HepG2 (cell line): ENCODE measurements around the gene IL1RAPL1. TPM values are rescaled to one million over a fixed set of nuclear protein-coding genes. Genes with fewer than 3 reads are reported as not detected.

Source experiments
- ATAC-seq: fragments of 200-7000 bp; cut with Tn5 transposase; 3 replicates; pipeline ENCODE4 v1.9.1; 2020; ENCODE audit warnings: mild to moderate bottlenecking, moderate library complexity
- BruUV-seq: library from RNA; stranded (reverse); fragments of 400-500 nt; replicated peaks from 2 replicates; lab custom pipeline; 2021; lab: Mats Ljungman, UMichigan
- CTCF ChIA-PET: fragments of 300-600 bp; formaldehyde crosslinking; extraction: SDS; loops from one replicate; lab custom pipeline; 2021; ENCODE audit warnings: low total read pairs, inconsistent platforms, low intra/inter-chr PET ratio; lab: Yijun Ruan, JAX
- POLR2A ChIA-PET: fragments of 350-600 bp; sonication (Branson Sonifier 250); formaldehyde crosslinking; loops from one replicate; lab custom pipeline; 2020; ENCODE audit warnings: antibody characterized with exemption, inconsistent platforms; lab: Yijun Ruan, JAX
- DNase-seq: peaks from one replicate; pipeline ENCODE4 v3.0.0-alpha.2; 2015; ENCODE audit warnings: low spot score
- FAIRE-seq: peaks from 3 replicates; lab custom pipeline; 2011; peaks lifted over from hg19 to GRCh38; lab: Jason Lieb, UNC
- H2AFZ ChIP-seq: one replicate; pipeline ENCODE4 v1.6.1; 2011; ENCODE audit warnings: low read length, inconsistent platforms
- H3K27ac ChIP-seq: fragments of 300-600 bp; 3 replicates; pipeline ENCODE4 v1.8.0; 2011; ENCODE audit warnings: mixed run types, mild to moderate bottlenecking, mixed read lengths, low read length, inconsistent platforms; ENCODE audit not compliant: insufficient read depth; ENCODE audit errors: extremely low read length
- H3K27me3 ChIP-seq, 2 experiments: fragments of 200-600 bp in 1 of 2; 2 replicates in 1 of 2; 3 replicates in 1 of 2; pipeline versions ENCODE4 v1.6.0 to v1.8.0; 2011; ENCODE audit warnings: low read length in 2 of 2, mild to moderate bottlenecking in 2 of 2, moderate library complexity in 2 of 2, inconsistent platforms in 1 of 2; ENCODE audit not compliant: insufficient read depth in 2 of 2, control insufficient read depth in 1 of 2
- H3K36me3 ChIP-seq, 2 experiments: fragments of 200-600 bp in 1 of 2; replicated peaks in 1 of 2; 2 replicates in 1 of 2; 3 replicates in 1 of 2; pipeline versions ENCODE4 v1.5.1 to v1.8.0; 2011; ENCODE audit warnings: low read length in 2 of 2, inconsistent platforms in 1 of 2; ENCODE audit not compliant: insufficient read depth in 2 of 2, control insufficient read depth in 1 of 2
- H3K4me1 ChIP-seq: 2 replicates; pipeline ENCODE4 v1.5.1; 2012; ENCODE audit warnings: low read length, inconsistent platforms; ENCODE audit not compliant: insufficient read depth
- H3K4me2 ChIP-seq: 2 replicates; pipeline ENCODE4 v1.6.0; 2011; ENCODE audit warnings: low read depth, low read length, inconsistent platforms
- H3K4me3 ChIP-seq, 3 experiments: fragments of 200-600 bp in 1 of 3; sonication (generic), shearing (Covaris generic) in 1 of 3; replicated peaks in 1 of 3; 2 replicates each; pipeline ENCODE4 v1.5.1; 2011 to 2016; ENCODE audit warnings: low read length in 3 of 3, inconsistent platforms in 2 of 3, low read depth in 2 of 3, mild to moderate bottlenecking in 2 of 3, control low read depth in 1 of 3, mixed read lengths in 1 of 3; ENCODE audit not compliant: insufficient read depth in 1 of 3
- H3K79me2 ChIP-seq: one replicate; pipeline ENCODE4 v1.6.1; 2011; ENCODE audit warnings: low read length, inconsistent platforms; ENCODE audit not compliant: insufficient read depth
- H3K9ac ChIP-seq: 2 replicates; pipeline ENCODE4 v1.6.0; 2011; ENCODE audit warnings: mild to moderate bottlenecking, low read depth, low read length, inconsistent platforms; ENCODE audit not compliant: insufficient read depth
- H3K9me3 ChIP-seq: 2 replicates; pipeline ENCODE4 v1.5.1; 2012; ENCODE audit warnings: mild to moderate bottlenecking, low read length
- H4K20me1 ChIP-seq: 2 replicates; pipeline ENCODE4 v1.6.0; 2011; ENCODE audit warnings: inconsistent platforms, mild to moderate bottlenecking, low read length, moderate library complexity; ENCODE audit not compliant: insufficient read depth
- CENPX ChIP-seq: sonication (generic); formaldehyde crosslinking; IDR thresholded peaks from 2 replicates; pipeline ENCODE4 v1.9.0; 2021; ENCODE audit warnings: mild to moderate bottlenecking, missing genetic modification reagents, moderate library complexity
- ETV6 ChIP-seq: sonication (generic); formaldehyde crosslinking; conservative IDR thresholded peaks from 2 replicates; pipeline ENCODE4 v1.4.0; 2020; ENCODE audit warnings: missing genetic modification reagents
- MAFF ChIP-seq: IDR thresholded peaks from 2 replicates; pipeline ENCODE4 v1.6.1; 2011; ENCODE audit warnings: low read depth, low read length, improper control_type of control experiment
- MAFK ChIP-seq, 2 experiments: IDR thresholded peaks in 1 of 2; conservative IDR thresholded peaks in 1 of 2; 2 replicates each; pipeline ENCODE4 v1.6.1; 2011; ENCODE audit warnings: improper control_type of control experiment in 2 of 2, low read length in 2 of 2
- SSRP1 ChIP-seq: IDR thresholded peaks from 2 replicates; pipeline ENCODE4 v1.6.1; 2016; ENCODE audit warnings: control low read depth
- ZBTB3 ChIP-seq: sonication (generic); formaldehyde crosslinking; IDR thresholded peaks from 2 replicates; pipeline ENCODE4 v1.4.0; 2020; ENCODE audit warnings: low read depth, mild to moderate bottlenecking, moderate library complexity, missing genetic modification reagents, borderline replicate concordance
- ZMYM3 ChIP-seq: sonication (generic); formaldehyde crosslinking; IDR thresholded peaks from 2 replicates; pipeline ENCODE4 v1.5.1; 2020; ENCODE audit warnings: mild to moderate bottlenecking, missing genetic modification reagents
- ZNF615 ChIP-seq: sonication (generic); formaldehyde crosslinking; IDR thresholded peaks from 2 replicates; pipeline ENCODE4 v1.5.0; 2020; ENCODE audit warnings: mild to moderate bottlenecking, missing genetic modification reagents, borderline replicate concordance
- ZNF891 ChIP-seq: sonication (generic); formaldehyde crosslinking; IDR thresholded peaks from 2 replicates; pipeline ENCODE4 v1.5.0; 2020; ENCODE audit warnings: mild to moderate bottlenecking, missing genetic modification reagents
- WGBS: methylation state at CpG from one replicate; pipeline ENCODE4 v1.1.6; 2017; ENCODE audit warnings: low lambda C conversion rate; 5-methylcytosine and 5-hydroxymethylcytosine counted together
- in situ Hi-C: cut with HindIII; loops from 2 replicates; pipeline ENCODE4 v1.10.0; 2017; ENCODE audit warnings: low pct_unique_long_range_greater_than_20kb; ENCODE audit not compliant: extremely low pct_ligation_motif_present
- intact Hi-C: fragments of 100-400 bp; cut with micrococcal nuclease; formaldehyde crosslinking; loops from one replicate; pipeline ENCODE4 v1.10.0; 2022; ENCODE audit not compliant: unreplicated experiment
- polyA plus RNA-seq, 8 experiments: library from polyadenylated mRNA; depleted of rRNA in 3 of 8; stranded (reverse) in 7 of 8; unstranded in 1 of 8; fragments of >200 nt; fragmentation: Illumina TruSeq in 4 of 8; extraction: Trizol in 4 of 8; gene quantifications; 2 replicates each; pipeline versions ENCODE4 v1.2.1 to v1.2.3, GENCODE V29; 2011 to 2016; ENCODE audit warnings: low read depth in 4 of 8, missing spikeins in 1 of 8, mixed read lengths in 1 of 8; ENCODE audit not compliant: insufficient read depth in 1 of 8
- total RNA-seq, 5 experiments: library from RNA; depleted of rRNA; stranded (reverse); fragments of >200 nt; fragmentation: Illumina TruSeq; extraction: Trizol; gene quantifications; 2 replicates each; pipeline ENCODE4 v1.2.3, GENCODE V29; 2016; ENCODE audit warnings: low read depth in 1 of 5

Gene IL1RAPL1
- total and polyA plus RNA-seq, 2 of the 13 experiments (the other 11 are each of a cell fraction or from before 2014, with no cell fraction given), result 0.04 TPM; not detected in 1

- H3K27ac ChIP-seq, result no peak overlapping the region
- ATAC-seq (no peak), FAIRE-seq (no peak), DNase-seq (no peak)
- H3K4me2 ChIP-seq, result no peak overlapping the region
- H3K36me3 ChIP-seq, result no peaks in the 10 kb centered on the region
- H2AFZ ChIP-seq, result no peak overlapping the region
- no peak for TF ChIP-seq SSRP1
- 0 out of 4 replicates have a peak, but pooled peaks of 1 of the 2 experiments have one; percentile 39 for TF ChIP-seq MAFK (conservative IDR thresholded peaks at IDR 0.05 in 1 of 2, IDR thresholded peaks at IDR 0.05 in 1 of 2; ENCODE audit: low read length in 2 of 2)
- intact Hi-C loops (no loop called here), in situ Hi-C loops (no loop called here)
- H3K4me1 ChIP-seq, result no peaks in the 10 kb centered on the region
- CTCF ChIA-PET, result no interaction called here
- no TSS peak for BruUV-seq
- H3K9ac ChIP-seq, result no peak overlapping the region
- H3K79me2 ChIP-seq, result no peaks in the 10 kb centered on the region
- WGBS, result 27% methylated on average over 3 of the region's 4 CpGs
- no peaks in the 10 kb centered on the region for H4K20me1 ChIP-seq
- H3K9me3 ChIP-seq, result no peaks in the 10 kb centered on the region
- POLR2A ChIA-PET, result no interaction called here
- no peak overlapping the region for H3K4me3 ChIP-seq
- no peaks in the 10 kb centered on the region for H3K27me3 ChIP-seq
Measured at GRCh38 chrX:28668957-28669356, 81.7 kb downstream of the IL1RAPL1 start.

DNA sequence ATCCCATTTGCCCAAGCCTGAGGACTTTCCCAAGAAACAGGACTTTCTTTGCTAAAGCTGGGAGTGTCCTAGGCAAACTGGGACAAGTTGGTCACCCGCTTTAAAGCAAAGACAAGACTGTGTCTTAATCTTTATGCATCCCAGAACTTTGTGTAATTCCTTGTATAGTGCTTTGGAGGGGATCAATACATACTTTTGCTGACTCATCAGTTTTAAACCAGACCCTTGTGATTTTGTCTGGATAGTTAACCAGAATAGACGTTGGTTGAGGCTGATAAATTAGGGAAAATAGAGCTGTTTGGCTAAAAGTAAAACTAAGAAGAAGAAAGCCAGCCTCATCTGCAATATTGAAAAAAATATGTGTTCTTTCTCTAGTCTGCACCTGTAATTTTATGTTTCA, 82.8 kb downstream of the IL1RAPL1 start:
- no peak overlapping the region for H3K27ac ChIP-seq
- H3K9me3 ChIP-seq, result no peaks in the 10 kb centered on the region
- H3K9ac ChIP-seq, result no peak overlapping the region
- no peaks in the 10 kb centered on the region for H3K79me2 ChIP-seq
- WGBS, result 0% methylated on average over 1 of the region's 2 CpGs
- no peaks in the 10 kb centered on the region for H3K4me1 ChIP-seq
- H3K4me3 ChIP-seq, result no peak overlapping the region
- FAIRE-seq (no peak), ATAC-seq (no peak), DNase-seq (no peak)
- no peak overlapping the region for H3K4me2 ChIP-seq
- BruUV-seq, result no TSS peak
- in situ Hi-C loops (no loop called here), intact Hi-C loops (no loop called here)
- no peaks in the 10 kb centered on the region for H3K27me3 ChIP-seq
- no peak overlapping the region for H2AFZ ChIP-seq
- H4K20me1 ChIP-seq, result no peaks in the 10 kb centered on the region
- POLR2A ChIA-PET, result no interaction called here
- CTCF ChIA-PET, result no interaction called here
- TF ChIP-seq ZNF615 (CRISPR knock-in tag) (no peak), ZNF891 (CRISPR knock-in tag) (no peak), MAFK (conservative IDR thresholded peaks at IDR 0.05 in 1 of 2, IDR thresholded peaks at IDR 0.05 in 1 of 2; ENCODE audit: low read length in 2 of 2) (peak; percentile 96 to 98), ZBTB3 (CRISPR knock-in tag) (no peak), MAFF (peak; percentile 99), ETV6 (CRISPR knock-in tag) (no peak), ZMYM3 (CRISPR knock-in tag) (no peak), CENPX (CRISPR knock-in tag) (no peak)
- H3K36me3 ChIP-seq, result no peaks in the 10 kb centered on the region
